PC-9 (cell line): ENCODE data around the gene TENT5C. TPM values are rescaled to one million over a fixed set of nuclear protein-coding genes. Genes with fewer than 3 reads are reported as not detected.

Experiments
- BruUV-seq: library from RNA; stranded (reverse); fragments of 400-500 nt; replicated peaks from 2 replicates; lab custom pipeline; 2021; lab: Mats Ljungman, UMichigan
- CTCF ChIA-PET: fragments of 300-600 bp; sonication (Branson Sonifier 250); formaldehyde crosslinking; loops from one replicate; lab custom pipeline; 2022; ENCODE audit warnings: antibody characterized with exemption; lab: Charles Lee
- POLR2A ChIA-PET: fragments of 300-600 bp; sonication (Branson Sonifier 250); formaldehyde crosslinking; loops from one replicate; lab custom pipeline; 2022; ENCODE audit warnings: antibody characterized with exemption; ENCODE audit not compliant: unreplicated experiment; lab: Charles Lee
- DNase-seq, 2 experiments: peaks; one replicate each; pipeline versions ENCODE4 v3.0.0 to v3.0.0-alpha.2; 2015 to 2022; ENCODE audit warnings: mixed read lengths in 1 of 2
- H2AFZ ChIP-seq: fragments of 200-600 bp; sonication (generic); 2 replicates; pipeline ENCODE4 v1.8.1; 2017; ENCODE audit warnings: antibody characterized with exemption
- H3F3A ChIP-seq: fragments of 200-600 bp; sonication (generic); 2 replicates; pipeline ENCODE4 v1.8.1; 2017; ENCODE audit warnings: antibody characterized with exemption, mild to moderate bottlenecking, low read depth; ENCODE audit not compliant: insufficient read depth
- H3K27ac ChIP-seq: fragments of 200-600 bp; sonication (generic); 2 replicates; pipeline ENCODE4 v1.6.1; 2016; ENCODE audit warnings: mixed run types
- H3K27me3 ChIP-seq: fragments of 200-600 bp; sonication (generic); 2 replicates; pipeline ENCODE4 v1.6.1; 2016; ENCODE audit warnings: low read depth, mixed run types; ENCODE audit not compliant: insufficient read depth
- H3K36me3 ChIP-seq: fragments of 200-600 bp; sonication (generic); 2 replicates; pipeline ENCODE4 v1.6.1; 2016; ENCODE audit warnings: low read depth, mixed run types
- H3K4me1 ChIP-seq: fragments of 200-600 bp; sonication (generic); replicated peaks from 2 replicates; pipeline ENCODE4 v1.6.1; 2016; ENCODE audit warnings: mixed run types; ENCODE audit not compliant: insufficient read depth
- H3K4me2 ChIP-seq: fragments of 200-600 bp; sonication (generic); 2 replicates; pipeline ENCODE4 v1.6.1; 2017; ENCODE audit warnings: mixed run types
- H3K4me3 ChIP-seq: fragments of 200-600 bp; sonication (generic); 2 replicates; pipeline ENCODE4 v1.6.1; 2016; ENCODE audit warnings: mixed run types
- H3K79me2 ChIP-seq: fragments of 200-600 bp; sonication (generic); 2 replicates; pipeline ENCODE4 v1.6.1; 2017; ENCODE audit warnings: low read depth, mixed run types
- H3K9me2 ChIP-seq: fragments of 200-600 bp; sonication (generic); 2 replicates; pipeline ENCODE4 v1.8.1; 2017; ENCODE audit warnings: mild to moderate bottlenecking; ENCODE audit not compliant: insufficient read depth
- H3K9me3 ChIP-seq: fragments of 200-600 bp; sonication (generic); 2 replicates; pipeline ENCODE4 v1.8.1; 2016; ENCODE audit warnings: low read depth; ENCODE audit not compliant: insufficient read depth
- H4K20me1 ChIP-seq: fragments of 200-600 bp; sonication (generic); 2 replicates; pipeline ENCODE4 v1.8.1; 2017; ENCODE audit not compliant: insufficient read depth
- EZH2 ChIP-seq: fragments of 200-600 bp; sonication (generic); IDR thresholded peaks from 2 replicates; pipeline ENCODE4 v1.8.0; 2017; ENCODE audit warnings: antibody characterized with exemption, low read depth
- intact Hi-C: fragments of 100-400 bp; cut with micrococcal nuclease; formaldehyde crosslinking; loops from one replicate; pipeline ENCODE4 v1.10.0; 2022; ENCODE audit not compliant: unreplicated experiment
- total RNA-seq: library from RNA; stranded (reverse); gene quantifications from 2 replicates; pipeline ENCODE4 v1.2.3, GENCODE V29; 2021
- TF ChIP-seq, protein P1 (sequence below): fragments of 200-600 bp; sonication (generic); conservative IDR thresholded peaks from 2 replicates; pipeline ENCODE4 v1.6.1; 2017; ENCODE audit warnings: mixed run types, antibody characterized with exemption, mild to moderate bottlenecking, moderate library complexity

The TENT5C gene
- total RNA-seq, 1 experiment from 2014 or later = 4.3 TPM

GRCh38 chr1:117613969-117614729 lies 8.3 kb downstream of the TENT5C start:
- ChIA-PET CTCF (interaction anchor here (1.0 kb wide), 1 partner anchor 140 kb away, joined by 3 read pairs; no protein-coding TSS in a partner anchor), POLR2A (interaction anchor here (0.6 kb wide), 2 partner anchors 11 to 55 kb away, joined by 3 read pairs; no protein-coding TSS in a partner anchor)
- Histone ChIP-seq H3K9me2 (no peaks in the 10 kb centered on the region; the same call in 1 of the 2 replicates), H3K27me3 (no peaks in the 10 kb centered on the region), H3K79me2 (no peaks in the 10 kb centered on the region), H4K20me1 (no peaks in the 10 kb centered on the region), H3F3A (0 out of 2 replicates have a peak, but pooled peaks cover 3% of the 10 kb centered on the region), H3K4me3 (no peak overlapping the region), H3K4me2 (no peak overlapping the region), H3K4me1 (peaks cover 18% of the 10 kb centered on the region), H3K36me3 (no peaks in the 10 kb centered on the region), H3K9me3 (no peaks in the 10 kb centered on the region), H2AFZ (no peak overlapping the region), H3K27ac (no peak overlapping the region)
- intact Hi-C loops = loop anchor here (10.0 kb wide), 1 partner anchor 271 kb away; no protein-coding TSS in a partner anchor
- no TSS peak for BruUV-seq
- DNase-seq = no peak
- no peak for TF ChIP-seq EZH2
- TF ChIP-seq, protein P1, sequence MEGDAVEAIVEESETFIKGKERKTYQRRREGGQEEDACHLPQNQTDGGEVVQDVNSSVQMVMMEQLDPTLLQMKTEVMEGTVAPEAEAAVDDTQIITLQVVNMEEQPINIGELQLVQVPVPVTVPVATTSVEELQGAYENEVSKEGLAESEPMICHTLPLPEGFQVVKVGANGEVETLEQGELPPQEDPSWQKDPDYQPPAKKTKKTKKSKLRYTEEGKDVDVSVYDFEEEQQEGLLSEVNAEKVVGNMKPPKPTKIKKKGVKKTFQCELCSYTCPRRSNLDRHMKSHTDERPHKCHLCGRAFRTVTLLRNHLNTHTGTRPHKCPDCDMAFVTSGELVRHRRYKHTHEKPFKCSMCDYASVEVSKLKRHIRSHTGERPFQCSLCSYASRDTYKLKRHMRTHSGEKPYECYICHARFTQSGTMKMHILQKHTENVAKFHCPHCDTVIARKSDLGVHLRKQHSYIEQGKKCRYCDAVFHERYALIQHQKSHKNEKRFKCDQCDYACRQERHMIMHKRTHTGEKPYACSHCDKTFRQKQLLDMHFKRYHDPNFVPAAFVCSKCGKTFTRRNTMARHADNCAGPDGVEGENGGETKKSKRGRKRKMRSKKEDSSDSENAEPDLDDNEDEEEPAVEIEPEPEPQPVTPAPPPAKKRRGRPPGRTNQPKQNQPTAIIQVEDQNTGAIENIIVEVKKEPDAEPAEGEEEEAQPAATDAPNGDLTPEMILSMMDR = no peak

GRCh38 chr1:117615474-117615873 lies 9.6 kb downstream of the TENT5C start:
- POLR2A ChIA-PET = no interaction called here
- TF ChIP-seq, protein P1 = no peak
- no peak for TF ChIP-seq EZH2
- no peaks in the 10 kb centered on the region for H3K36me3 ChIP-seq
- intact Hi-C loops = loop anchor here (10.0 kb wide), 1 partner anchor 269 kb away; no protein-coding TSS in a partner anchor
- no peak overlapping the region for H3K4me3 ChIP-seq
- no peaks in the 10 kb centered on the region for H4K20me1 ChIP-seq
- 0 out of 2 replicates have a peak, but pooled peaks cover 3% of the 10 kb centered on the region for H3F3A ChIP-seq
- no peaks in the 10 kb centered on the region for H3K9me3 ChIP-seq
- no peak for DNase-seq
- no peak overlapping the region for H2AFZ ChIP-seq
- no peak overlapping the region for H3K27ac ChIP-seq
- BruUV-seq = no TSS peak
- H3K4me1 ChIP-seq = peaks cover 18% of the 10 kb centered on the region
- no peaks in the 10 kb centered on the region; the same call in 1 of the 2 replicates for H3K9me2 ChIP-seq
- H3K27me3 ChIP-seq = no peaks in the 10 kb centered on the region
- no peaks in the 10 kb centered on the region for H3K79me2 ChIP-seq
- CTCF ChIA-PET = no interaction called here
- no peak overlapping the region for H3K4me2 ChIP-seq

GRCh38 chr1:117616356-117616755 lies 10.5 kb downstream of the TENT5C start:
- DNase-seq = no peak
- no peak for TF ChIP-seq EZH2
- TF ChIP-seq, protein P1 = no peak
- Histone ChIP-seq H3F3A (0 out of 2 replicates have a peak, but pooled peaks cover 3% of the 10 kb centered on the region), H2AFZ (no peak overlapping the region), H3K9me2 (no peaks in the 10 kb centered on the region; the same call in 1 of the 2 replicates), H3K4me3 (no peak overlapping the region), H3K4me2 (no peak overlapping the region), H4K20me1 (no peaks in the 10 kb centered on the region), H3K27ac (no peak overlapping the region), H3K36me3 (no peaks in the 10 kb centered on the region), H3K79me2 (no peaks in the 10 kb centered on the region), H3K27me3 (no peaks in the 10 kb centered on the region), H3K9me3 (no peaks in the 10 kb centered on the region), H3K4me1 (peaks cover 18% of the 10 kb centered on the region)
- no TSS peak for BruUV-seq
- ChIA-PET POLR2A (interaction anchor here (0.6 kb wide), 1 partner anchor 81 kb away, joined by 6 read pairs; no protein-coding TSS in a partner anchor), CTCF (interaction anchor here (0.5 kb wide), 1 partner anchor 11 kb away, joined by 3 read pairs; no protein-coding TSS in a partner anchor)
- intact Hi-C loops = loop anchor here (10.0 kb wide), 1 partner anchor 268 kb away; no protein-coding TSS in a partner anchor
